ENCODE data around the gene PNRC2.
"Not testable (repeated sequence)": the region's sequence is repeated elsewhere in the genome, so short reads cannot be mapped to it uniquely, and the experiment has no call there.

Gene PNRC2

GRCh38 chr1:23957096-23957495 is 2.5 kb upstream of the PNRC2 start:
- DNase-seq = no peak

GRCh38 chr1:23958040-23958809 is 1.4 kb upstream of the PNRC2 start:
- not testable (repeated sequence) for DNase-seq

GRCh38 chr1:23958810-23959460 is 693 bp upstream of the PNRC2 start:
- peak; percentile 94 for DNase-seq

GRCh38 chr1:23960291-23961020 is 828 bp downstream of the PNRC2 start:
- no peak for DNase-seq

GRCh38 chr1:23963617-23964234 is 4.1 kb downstream of the PNRC2 start:
- no peak for DNase-seq

- no peak for DNase-seq
Measured at GRCh38 chr1:23964235-23964668, 4.6 kb downstream of the PNRC2 start.

GRCh38 chr1:23964790-23965740 is 5.4 kb downstream of the PNRC2 start:
- no peak for DNase-seq

GRCh38 chr1:23966973-23967493 is 7.4 kb downstream of the PNRC2 start:
- DNase-seq = no peak

GRCh38 chr1:23967871-23968270 is 8.2 kb downstream of the PNRC2 start:
- DNase-seq = no peak

- DNase-seq = no peak
Measured at GRCh38 chr1:23977187-23977853, 17.7 kb downstream of the PNRC2 start.

- no peak for DNase-seq
Measured at GRCh38 chr1:23977854-23978191, 18.2 kb downstream of the PNRC2 start.

GRCh38 chr1:23978805-23979204 is 19.2 kb downstream of the PNRC2 start:
- no peak for DNase-seq

- DNase-seq = no peak
Measured at GRCh38 chr1:23979387-23979880, 19.8 kb downstream of the PNRC2 start.

- peak; percentile 99 for DNase-seq
Measured at GRCh38 chr1:23979881-23980727, 20.5 kb downstream of the PNRC2 start, which contains the start of gene SRSF10. TSS of gene SRSF10 (minus strand) at chr1:23980327. CDS start at chr1:23980255, 72 bp downstream.

GRCh38 chr1:23980728-23981070 is 21.1 kb downstream of the PNRC2 start:
- no peak for DNase-seq

GRCh38 chr1:23984417-23985186 is 25.0 kb downstream of the PNRC2 start:
- DNase-seq = no peak

GRCh38 chr1:23987038-23987437 is 27.4 kb downstream of the PNRC2 start:
- DNase-seq = not testable (repeated sequence)

- no peak for DNase-seq
Measured at GRCh38 chr1:23989263-23989662, 29.6 kb downstream of the PNRC2 start.

GRCh38 chr1:23992011-23992410 is 32.4 kb downstream of the PNRC2 start:
- DNase-seq = not testable (repeated sequence)

Data from CD4-positive, alpha-beta T cell treated with Interleukin-4 for 4 hours (primary cell).